Stomach (tissue), 4 donors: ENCODE data around the gene IRF3.

Experiments used
- CTCF ChIP-seq, 7 experiments: fragments of 450-650 bp in 4 of 7; fragments of 200-600 bp in 3 of 7; sonication (generic) in 3 of 7; IDR thresholded peaks; one replicate each; pipeline ENCODE4 v1.5.1; 2016 to 2019; ENCODE audit warnings: antibody characterized with exemption in 7 of 7, control low read depth in 2 of 7, mild to moderate bottlenecking in 1 of 7
- POLR2A ChIP-seq, 4 donors: fragments of 450-650 bp; IDR thresholded peaks; one replicate each; pipeline ENCODE4 v1.6.1; 2016; ENCODE audit warnings: antibody characterized with exemption in 4 of 4, control low read depth in 2 of 4, mild to moderate bottlenecking in 1 of 4, moderate library complexity in 1 of 4
- POLR2AphosphoS5 ChIP-seq, 3 donors: sonication (generic); formaldehyde crosslinking; IDR thresholded peaks; one replicate each; pipeline ENCODE4 v1.6.1; 2016; ENCODE audit warnings: antibody characterized with exemption in 3 of 3

GRCh38 chr19:49679771-49680413 is 14.2 kb upstream of the IRF3 start:
- no peak for TF ChIP-seq CTCF (IDR thresholded peaks at IDR 0.05)
- no peak for TF ChIP-seq POLR2AphosphoS5 (IDR thresholded peaks at IDR 0.05)
- no peak for TF ChIP-seq POLR2A (IDR thresholded peaks at IDR 0.05)
